HEK293 (cell line): Measurements from ENCODE around the gene RPS6KC1.

Source experiments
- BCL11A ChIP-seq: fragments of 450-650 bp; formaldehyde crosslinking; IDR thresholded peaks from 2 replicates; pipeline ENCODE4 v1.5.1; 2016; ENCODE audit warnings: low read depth, missing biosample characterization, missing genetic modification characterization
- CTCF ChIP-seq: fragments of 450-650 bp; formaldehyde crosslinking; IDR thresholded peaks from 2 replicates; pipeline ENCODE4 v1.5.1; 2016; ENCODE audit warnings: missing biosample characterization, missing genetic modification characterization
- KLF17 ChIP-seq: fragments of 450-650 bp; formaldehyde crosslinking; IDR thresholded peaks from 2 replicates; pipeline ENCODE4 v1.5.1; 2016; ENCODE audit warnings: missing biosample characterization, missing genetic modification characterization
- MYNN ChIP-seq: fragments of 450-650 bp; formaldehyde crosslinking; IDR thresholded peaks from 2 replicates; pipeline ENCODE4 v1.5.1; 2016; ENCODE audit warnings: missing biosample characterization, missing genetic modification characterization, borderline replicate concordance
- PRDM1 ChIP-seq: fragments of 450-650 bp; formaldehyde crosslinking; IDR thresholded peaks from 2 replicates; pipeline ENCODE4; 2016; ENCODE audit warnings: missing biosample characterization, missing genetic modification characterization
- RBAK ChIP-seq: fragments of 450-650 bp; formaldehyde crosslinking; IDR thresholded peaks from 2 replicates; pipeline ENCODE4 v1.5.1; 2016; ENCODE audit warnings: missing biosample characterization, missing genetic modification characterization
- ZBTB7A ChIP-seq: fragments of 450-650 bp; formaldehyde crosslinking; IDR thresholded peaks from 2 replicates; pipeline ENCODE4 v1.5.1; 2016; ENCODE audit warnings: low read depth, missing biosample characterization, missing genetic modification characterization
- ZFHX2 ChIP-seq: fragments of 450-650 bp; formaldehyde crosslinking; conservative IDR thresholded peaks from 2 replicates; pipeline ENCODE4 v1.5.1; 2016; ENCODE audit warnings: missing biosample characterization, missing genetic modification characterization
- ZNF175 ChIP-seq: fragments of 450-650 bp; formaldehyde crosslinking; IDR thresholded peaks from 2 replicates; pipeline ENCODE4 v1.5.1; 2016; ENCODE audit warnings: missing biosample characterization, missing genetic modification characterization
- ZNF274 ChIP-seq, 2 experiments: fragments of 200-500 bp in 1 of 2; fragments of 450-650 bp in 1 of 2; sonication (Bioruptor generic) in 1 of 2; formaldehyde crosslinking in 1 of 2; IDR thresholded peaks; 2 replicates each; pipeline versions ENCODE4 v1.5.1 to v1.6.1; 2014 to 2016; ENCODE audit warnings: borderline replicate concordance in 1 of 2, inconsistent platforms in 1 of 2, low read length in 1 of 2, missing biosample characterization in 1 of 2, missing genetic modification characterization in 1 of 2
- ZNF416 ChIP-seq: fragments of 450-650 bp; formaldehyde crosslinking; IDR thresholded peaks from 2 replicates; pipeline ENCODE4 v1.5.1; 2016; ENCODE audit warnings: missing biosample characterization, missing genetic modification characterization
- ZNF560 ChIP-seq: fragments of 450-650 bp; formaldehyde crosslinking; IDR thresholded peaks from 2 replicates; pipeline ENCODE4 v1.5.1; 2017; ENCODE audit warnings: missing biosample characterization, missing genetic modification characterization, borderline replicate concordance
- ZNF639 ChIP-seq: fragments of 450-650 bp; formaldehyde crosslinking; IDR thresholded peaks from 2 replicates; pipeline ENCODE4 v1.5.1; 2016; ENCODE audit warnings: missing biosample characterization, missing genetic modification characterization

GRCh38 chr1:213122514-213122929, 71.5 kb downstream of the RPS6KC1 start:
- TF ChIP-seq PRDM1 (tag by site-specific recombination) (no peak), CTCF (tag by site-specific recombination) (no peak), ZNF416 (tag by site-specific recombination) (no peak), KLF17 (no peak), ZNF274 (IDR thresholded peaks at IDR 0.05; ENCODE audit: low read length) (no peak), ZNF274 (tag by site-specific recombination; IDR thresholded peaks at IDR 0.05; ENCODE audit: borderline replicate concordance) (no peak), ZBTB7A (no peak), ZFHX2 (no peak), ZNF639 (tag by site-specific recombination) (no peak), ZNF560 (tag by site-specific recombination) (no peak), RBAK (tag by site-specific recombination) (no peak), MYNN (tag by site-specific recombination) (no peak), BCL11A (tag by site-specific recombination) (no peak), ZNF175 (tag by site-specific recombination) (no peak)
